K562 (cell line): ENCODE data around the gene ARHGEF12. TPM values are rescaled to one million over a fixed set of nuclear protein-coding genes. Genes with fewer than 3 reads are reported as not detected.

Experiments used
- ATAC-seq: fragments of 200-7000 bp; cut with Tn5 transposase; 3 replicates; pipeline ENCODE4 v1.9.1; 2020; ENCODE audit warnings: moderate library complexity
- BruUV-seq: library from RNA; stranded (reverse); fragments of 400-500 nt; replicated peaks from 2 replicates; lab custom pipeline; 2021; lab: Mats Ljungman, UMichigan
- CTCF ChIA-PET: fragments of 300-600 bp; formaldehyde crosslinking; extraction: SDS; loops from one replicate; lab custom pipeline; 2021; ENCODE audit warnings: low intra/inter-chr PET ratio; lab: Yijun Ruan, JAX
- POLR2A ChIA-PET: fragments of 300-600, 350-650 bp; sonication (Branson Sonifier 250); formaldehyde crosslinking; extraction: SDS; loops from one replicate; lab custom pipeline; 2021; ENCODE audit warnings: antibody characterized with exemption, inconsistent platforms; lab: Yijun Ruan, JAX
- DNase-seq, 4 experiments: peaks; one replicate each; pipeline versions ENCODE4 v3.0.0 to v3.0.0-alpha.2; 2011 to 2018; ENCODE audit warnings: low spot score in 3 of 4, mixed read lengths in 3 of 4; ENCODE audit errors: extremely low read depth in 1 of 4
- FAIRE-seq: peaks from 2 replicates; lab custom pipeline; 2011; peaks lifted over from hg19 to GRCh38; lab: Jason Lieb, UNC
- H2AFZ ChIP-seq: 2 replicates; pipeline ENCODE4 v1.6.0; 2011; ENCODE audit warnings: low read depth, low read length, control low read depth, inconsistent platforms
- H3K27ac ChIP-seq: fragments of 200-600 bp; 3 replicates; pipeline ENCODE4 v1.8.0; 2011; ENCODE audit warnings: low read depth, mild to moderate bottlenecking, control low read depth, inconsistent platforms, low read length, moderate library complexity, mixed read lengths; ENCODE audit errors: extremely low read depth
- H3K27me3 ChIP-seq, 2 experiments: fragments of 300-600 bp in 1 of 2; 2 replicates in 1 of 2; 3 replicates in 1 of 2; pipeline versions ENCODE4 v1.6.0 to v1.8.0; 2011; ENCODE audit warnings: inconsistent platforms in 2 of 2, low read length in 2 of 2, mild to moderate bottlenecking in 1 of 2, mixed read lengths in 1 of 2, moderate library complexity in 1 of 2; ENCODE audit not compliant: control insufficient read depth in 2 of 2, insufficient read depth in 2 of 2
- H3K36me3 ChIP-seq: fragments of 300-600 bp; 3 replicates; pipeline ENCODE4 v1.8.0; 2011; ENCODE audit warnings: mild to moderate bottlenecking, low read length, inconsistent platforms; ENCODE audit not compliant: control insufficient read depth, insufficient read depth
- H3K4me1 ChIP-seq, 2 experiments: fragments of 200-600 bp in 1 of 2; replicated peaks in 1 of 2; 2 replicates in 1 of 2; 3 replicates in 1 of 2; pipeline versions ENCODE4 v1.5.1 to v1.8.0; 2011; ENCODE audit warnings: inconsistent platforms in 2 of 2, low read length in 2 of 2, mild to moderate bottlenecking in 1 of 2, mixed read lengths in 1 of 2, moderate library complexity in 1 of 2; ENCODE audit not compliant: control insufficient read depth in 2 of 2, insufficient read depth in 2 of 2
- H3K4me2 ChIP-seq: 2 replicates; pipeline ENCODE4 v1.6.1; 2011; ENCODE audit warnings: low read length, control low read depth, inconsistent platforms, mixed read lengths; ENCODE audit not compliant: insufficient read depth
- H3K4me3 ChIP-seq: fragments of 200-600 bp; sonication (generic), shearing (Covaris generic); 2 replicates; pipeline ENCODE4 v1.5.1; 2016; ENCODE audit warnings: control low read depth, inconsistent platforms
- H3K79me2 ChIP-seq: fragments of 200-600 bp; 3 replicates; pipeline ENCODE4 v1.8.0; 2011; ENCODE audit warnings: low read length, inconsistent platforms; ENCODE audit not compliant: control insufficient read depth, insufficient read depth
- H3K9ac ChIP-seq, 2 experiments: 2 replicates each; pipeline versions ENCODE4 v1.6.0 to v1.6.1; 2011; ENCODE audit warnings: low read depth in 2 of 2, low read length in 2 of 2, control low read depth in 1 of 2, inconsistent platforms in 1 of 2, mild to moderate bottlenecking in 1 of 2, mixed read lengths in 1 of 2; ENCODE audit not compliant: insufficient read depth in 1 of 2
- H3K9me1 ChIP-seq: one replicate; pipeline ENCODE4 v1.6.0; 2011; ENCODE audit warnings: inconsistent platforms, mild to moderate bottlenecking, low read length, moderate library complexity; ENCODE audit not compliant: control insufficient read depth, insufficient read depth
- H3K9me3 ChIP-seq: replicated peaks from 2 replicates; pipeline ENCODE4 v1.5.1; 2011; ENCODE audit warnings: low read depth, low read length, inconsistent platforms; ENCODE audit not compliant: control insufficient read depth, insufficient read depth
- H4K20me1 ChIP-seq: replicated peaks from 2 replicates; pipeline ENCODE4 v1.6.1; 2011; ENCODE audit warnings: low read length, inconsistent platforms, mixed read lengths; ENCODE audit not compliant: control insufficient read depth, insufficient read depth
- CBX1 ChIP-seq: sonication (generic); IDR thresholded peaks from 2 replicates; pipeline ENCODE4 v1.6.1; 2016; ENCODE audit warnings: antibody characterized with exemption, low read depth, mild to moderate bottlenecking
- HSF4 ChIP-seq: fragments of 250-450 bp; sonication (Bioruptor Pico); IDR thresholded peaks from 2 replicates; pipeline ENCODE4 v2.1.2; 2022; ENCODE audit warnings: mild to moderate bottlenecking, moderate library complexity, borderline replicate concordance
- KLF13 ChIP-seq: fragments of 450-650 bp; IDR thresholded peaks from 2 replicates; pipeline ENCODE4 v1.6.1; 2016; ENCODE audit warnings: missing genetic modification characterization, low read depth, mild to moderate bottlenecking, missing compliant biosample characterization, moderate library complexity, borderline replicate concordance
- RB1 ChIP-seq: fragments of 450-650 bp; IDR thresholded peaks from 2 replicates; pipeline ENCODE4 v1.6.1; 2017; ENCODE audit warnings: low read depth, mild to moderate bottlenecking
- SOX6 ChIP-seq: fragments of 450-650 bp; IDR thresholded peaks from 2 replicates; pipeline ENCODE4 v1.6.1; 2014; ENCODE audit warnings: mild to moderate bottlenecking
- ZNF695 ChIP-seq: fragments of 450-650 bp; formaldehyde crosslinking; IDR thresholded peaks from 2 replicates; pipeline ENCODE4 v1.4.0; 2020; ENCODE audit warnings: mild to moderate bottlenecking, moderate library complexity
- WGBS: fragments of 100-300 bp; shearing (Covaris generic); methylation state at CpG from one replicate; pipeline ENCODE4 v1.1.6; 2016; ENCODE audit warnings: low coverage, mixed read lengths; ENCODE audit not compliant: insufficient coverage; ENCODE audit errors: missing lambda C conversion rate; 5-methylcytosine and 5-hydroxymethylcytosine counted together
- in situ Hi-C: fragments of 300-500 bp; cut with MboI; formaldehyde crosslinking; loops from 4 replicates; pipeline ENCODE4 v1.15.0; 2018; ENCODE audit warnings: inconsistent platforms, mixed read lengths
- intact Hi-C: fragments of 100-400 bp; cut with micrococcal nuclease; formaldehyde crosslinking; loops from 2 replicates; pipeline ENCODE4 v1.14.2; 2022
- polyA plus RNA-seq, 8 experiments: library from polyadenylated mRNA; depleted of rRNA in 4 of 8; stranded (reverse) in 5 of 8; unstranded in 3 of 8; fragments of >200 nt; fragmentation: Nextera tagmentation in 2 of 8; fragmentation: Illumina TruSeq in 1 of 8; extraction: Ambion mirVana in 2 of 8; extraction: Trizol in 1 of 8; gene quantifications; 2 replicates each; pipeline versions ENCODE4 v1.2.1 to v1.2.3, GENCODE V29; 2011 to 2014; ENCODE audit warnings: inconsistent platforms in 1 of 8, missing spikeins in 1 of 8
- total RNA-seq, 7 experiments: library from RNA; depleted of rRNA in 6 of 7; stranded (reverse); fragments of >200 nt in 6 of 7; fragmentation: Illumina TruSeq in 2 of 7; extraction: Trizol in 2 of 7; gene quantifications; 2 replicates each; pipeline versions ENCODE4 v1.2.1 to v1.2.3, GENCODE V29; 2011 to 2021; ENCODE audit warnings: low replicate concordance in 1 of 7

The ARHGEF12 gene
- total and polyA plus RNA-seq, 9 of the 15 experiments (the other 6 are each of a cell fraction or from before 2014, with no cell fraction given) = 3.5 to 51.7 (median 29.5) TPM

GRCh38 chr11:120523196-120523595 lies 187.0 kb downstream of the ARHGEF12 start (continued):
- no peak for TF ChIP-seq HSF4 (CRISPR knock-in tag)

DNA sequence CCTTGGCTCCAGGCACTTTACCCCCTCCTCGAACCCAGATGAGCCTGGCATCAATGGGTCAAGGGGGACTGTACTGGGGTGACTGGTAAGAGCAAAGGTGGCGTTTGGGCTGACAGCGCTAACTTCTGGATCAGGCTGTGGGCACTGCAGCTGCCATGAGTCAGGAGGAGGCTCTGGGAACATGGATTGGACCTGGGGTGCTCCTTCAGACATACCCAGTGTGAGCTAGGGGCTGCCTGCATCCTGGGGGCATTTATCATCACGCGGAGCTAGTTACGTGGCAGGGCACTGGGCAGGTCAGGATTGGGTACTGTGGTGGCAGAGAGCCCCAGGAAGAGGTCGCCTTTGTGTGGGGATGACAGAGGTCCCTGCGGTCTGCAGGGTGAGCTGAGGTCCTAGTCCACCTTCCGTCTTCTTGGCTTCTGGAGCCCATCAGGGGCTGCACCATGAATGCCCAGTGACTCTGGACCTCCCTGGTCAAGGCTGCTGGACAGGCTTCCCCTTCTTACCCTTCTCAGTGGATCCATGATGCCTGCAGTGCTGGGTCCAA lies 188.4 kb downstream of the ARHGEF12 start:
- ChIA-PET CTCF (no interaction called here), POLR2A (interaction anchor here (0.6 kb wide), 1 partner anchor 606 kb away, joined by 3 read pairs; no protein-coding TSS in a partner anchor)
- Histone ChIP-seq H3K27ac (no peak overlapping the region), H3K36me3 (no peaks in the 10 kb centered on the region), H3K27me3 (peaks cover 43 to 87% of the 10 kb centered on the region in 2 experiments; a peak in 4 of 5 replicates), H3K9me1 (no peaks in the 10 kb centered on the region), H2AFZ (no peak overlapping the region), H3K4me3 (no peak overlapping the region), H3K79me2 (no peaks in the 10 kb centered on the region), H3K4me1 (no peaks in the 10 kb centered on the region), H3K9me3 (no peaks in the 10 kb centered on the region), H3K9ac (no peak overlapping the region), H3K4me2 (no peak overlapping the region), H4K20me1 (peaks cover 19% of the 10 kb centered on the region)
- FAIRE-seq (no peak), DNase-seq (no peak), ATAC-seq (no peak)
- WGBS = 1% methylated on average over 9 of the region's 9 CpGs
- intact Hi-C loops (no loop called here), in situ Hi-C loops (loop anchor here (5.0 to 10.0 kb wide), 2 partner anchors 163 to 1070 kb away; no protein-coding TSS in a partner anchor)
- BruUV-seq = no TSS peak
- TF ChIP-seq RB1 (no peak), SOX6 (no peak), CBX1 (no peak), ZNF695 (no peak), KLF13 (tag) (no peak)
